ENCODE data around the gene RIMS3. TPM values are rescaled to one million over a fixed set of nuclear protein-coding genes. Genes with fewer than 3 reads are reported as not detected.

The RIMS3 gene
- total RNA-seq, 1 experiment from 2014 or later: 19.8 TPM

DNA sequence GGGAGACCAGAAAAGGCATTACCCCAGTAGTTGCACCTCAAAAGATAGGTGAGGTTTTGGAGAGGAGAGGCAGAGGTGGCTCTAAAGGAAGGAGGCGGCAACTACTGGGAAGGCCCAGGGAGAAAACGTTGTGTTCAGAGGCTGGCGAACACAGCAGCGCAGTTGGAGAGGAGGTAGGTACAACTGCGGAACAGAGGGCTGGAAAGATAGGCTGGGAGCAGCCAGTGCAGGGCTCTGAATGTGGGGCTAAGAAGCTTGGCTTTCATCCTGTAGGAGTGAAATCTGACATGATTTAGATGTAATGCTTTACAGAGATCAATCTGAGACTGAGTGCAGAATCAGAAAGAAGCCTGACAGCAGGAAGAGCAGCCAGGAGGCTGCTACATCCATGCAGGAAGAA, 13.0 kb downstream of the RIMS3 start:
- Mint-ChIP-seq H3K27ac (no peak overlapping the region), H3K27me3 (ENCODE audit: low read depth) (no peaks in the 10 kb centered on the region), H3K4me1 (peaks cover 11% of the 10 kb centered on the region), H3K9me3 (no peaks in the 10 kb centered on the region), H3K4me3 (no peak overlapping the region), H3K36me3 (no peaks in the 10 kb centered on the region)
- CTCF ChIA-PET: interaction anchor here (1.1 to 2.2 kb wide), 5 partner anchors 8 to 35 kb away, joined by 3 to 10 read pairs (median 5); partner anchors contain the start of gene RIMS3
- POLR2A ChIA-PET: no interaction called here
- ATAC-seq: no peak
- no peak for DNase-seq (ENCODE audit: low spot score)
- TF ChIP-seq KAT7 (CRISPR knock-in tag; IDR thresholded peaks at IDR 0.05; ENCODE audit: borderline replicate concordance) (no peak), SP1 (CRISPR knock-in tag; conservative IDR thresholded peaks at IDR 0.05) (no peak), ZNF396 (CRISPR knock-in tag; IDR thresholded peaks at IDR 0.05; ENCODE audit: borderline replicate concordance) (no peak), IRF2 (CRISPR knock-in tag; IDR thresholded peaks at IDR 0.05; ENCODE audit: borderline replicate concordance, low read depth) (no peak), ELF4 (CRISPR knock-in tag; IDR thresholded peaks at IDR 0.05; ENCODE audit: low read depth) (no peak), ETV6 (CRISPR knock-in tag; IDR thresholded peaks at IDR 0.05) (no peak)
- TF ChIP-seq, protein P1, sequence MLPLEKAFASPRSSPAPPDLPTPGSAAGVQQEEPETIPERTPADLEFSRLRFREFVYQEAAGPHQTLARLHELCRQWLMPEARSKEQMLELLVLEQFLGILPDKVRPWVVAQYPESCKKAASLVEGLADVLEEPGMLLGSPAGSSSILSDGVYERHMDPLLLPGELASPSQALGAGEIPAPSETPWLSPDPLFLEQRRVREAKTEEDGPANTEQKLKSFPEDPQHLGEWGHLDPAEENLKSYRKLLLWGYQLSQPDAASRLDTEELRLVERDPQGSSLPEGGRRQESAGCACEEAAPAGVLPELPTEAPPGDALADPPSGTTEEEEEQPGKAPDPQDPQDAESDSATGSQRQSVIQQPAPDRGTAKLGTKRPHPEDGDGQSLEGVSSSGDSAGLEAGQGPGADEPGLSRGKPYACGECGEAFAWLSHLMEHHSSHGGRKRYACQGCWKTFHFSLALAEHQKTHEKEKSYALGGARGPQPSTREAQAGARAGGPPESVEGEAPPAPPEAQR (CRISPR knock-in tag; IDR thresholded peaks at IDR 0.05): no peak
- TF ChIP-seq, protein P2, sequence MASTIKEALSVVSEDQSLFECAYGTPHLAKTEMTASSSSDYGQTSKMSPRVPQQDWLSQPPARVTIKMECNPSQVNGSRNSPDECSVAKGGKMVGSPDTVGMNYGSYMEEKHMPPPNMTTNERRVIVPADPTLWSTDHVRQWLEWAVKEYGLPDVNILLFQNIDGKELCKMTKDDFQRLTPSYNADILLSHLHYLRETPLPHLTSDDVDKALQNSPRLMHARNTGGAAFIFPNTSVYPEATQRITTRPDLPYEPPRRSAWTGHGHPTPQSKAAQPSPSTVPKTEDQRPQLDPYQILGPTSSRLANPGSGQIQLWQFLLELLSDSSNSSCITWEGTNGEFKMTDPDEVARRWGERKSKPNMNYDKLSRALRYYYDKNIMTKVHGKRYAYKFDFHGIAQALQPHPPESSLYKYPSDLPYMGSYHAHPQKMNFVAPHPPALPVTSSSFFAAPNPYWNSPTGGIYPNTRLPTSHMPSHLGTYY (CRISPR knock-in tag; IDR thresholded peaks at IDR 0.05): no peak
- TF ChIP-seq, protein P3, sequence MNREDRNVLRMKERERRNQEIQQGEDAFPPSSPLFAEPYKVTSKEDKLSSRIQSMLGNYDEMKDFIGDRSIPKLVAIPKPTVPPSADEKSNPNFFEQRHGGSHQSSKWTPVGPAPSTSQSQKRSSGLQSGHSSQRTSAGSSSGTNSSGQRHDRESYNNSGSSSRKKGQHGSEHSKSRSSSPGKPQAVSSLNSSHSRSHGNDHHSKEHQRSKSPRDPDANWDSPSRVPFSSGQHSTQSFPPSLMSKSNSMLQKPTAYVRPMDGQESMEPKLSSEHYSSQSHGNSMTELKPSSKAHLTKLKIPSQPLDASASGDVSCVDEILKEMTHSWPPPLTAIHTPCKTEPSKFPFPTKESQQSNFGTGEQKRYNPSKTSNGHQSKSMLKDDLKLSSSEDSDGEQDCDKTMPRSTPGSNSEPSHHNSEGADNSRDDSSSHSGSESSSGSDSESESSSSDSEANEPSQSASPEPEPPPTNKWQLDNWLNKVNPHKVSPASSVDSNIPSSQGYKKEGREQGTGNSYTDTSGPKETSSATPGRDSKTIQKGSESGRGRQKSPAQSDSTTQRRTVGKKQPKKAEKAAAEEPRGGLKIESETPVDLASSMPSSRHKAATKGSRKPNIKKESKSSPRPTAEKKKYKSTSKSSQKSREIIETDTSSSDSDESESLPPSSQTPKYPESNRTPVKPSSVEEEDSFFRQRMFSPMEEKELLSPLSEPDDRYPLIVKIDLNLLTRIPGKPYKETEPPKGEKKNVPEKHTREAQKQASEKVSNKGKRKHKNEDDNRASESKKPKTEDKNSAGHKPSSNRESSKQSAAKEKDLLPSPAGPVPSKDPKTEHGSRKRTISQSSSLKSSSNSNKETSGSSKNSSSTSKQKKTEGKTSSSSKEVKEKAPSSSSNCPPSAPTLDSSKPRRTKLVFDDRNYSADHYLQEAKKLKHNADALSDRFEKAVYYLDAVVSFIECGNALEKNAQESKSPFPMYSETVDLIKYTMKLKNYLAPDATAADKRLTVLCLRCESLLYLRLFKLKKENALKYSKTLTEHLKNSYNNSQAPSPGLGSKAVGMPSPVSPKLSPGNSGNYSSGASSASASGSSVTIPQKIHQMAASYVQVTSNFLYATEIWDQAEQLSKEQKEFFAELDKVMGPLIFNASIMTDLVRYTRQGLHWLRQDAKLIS (CRISPR knock-in tag; IDR thresholded peaks at IDR 0.05; ENCODE audit: borderline replicate concordance): no peak
- TF ChIP-seq, protein P4, sequence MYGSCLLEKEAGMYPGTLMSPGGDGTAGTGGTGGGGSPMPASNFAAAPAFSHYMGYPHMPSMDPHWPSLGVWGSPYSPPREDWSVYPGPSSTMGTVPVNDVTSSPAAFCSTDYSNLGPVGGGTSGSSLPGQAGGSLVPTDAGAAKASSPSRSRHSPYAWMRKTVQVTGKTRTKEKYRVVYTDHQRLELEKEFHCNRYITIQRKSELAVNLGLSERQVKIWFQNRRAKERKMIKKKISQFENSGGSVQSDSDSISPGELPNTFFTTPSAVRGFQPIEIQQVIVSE (CRISPR knock-in tag; IDR thresholded peaks at IDR 0.05; ENCODE audit: borderline replicate concordance): no peak
- TF ChIP-seq, protein P5, sequence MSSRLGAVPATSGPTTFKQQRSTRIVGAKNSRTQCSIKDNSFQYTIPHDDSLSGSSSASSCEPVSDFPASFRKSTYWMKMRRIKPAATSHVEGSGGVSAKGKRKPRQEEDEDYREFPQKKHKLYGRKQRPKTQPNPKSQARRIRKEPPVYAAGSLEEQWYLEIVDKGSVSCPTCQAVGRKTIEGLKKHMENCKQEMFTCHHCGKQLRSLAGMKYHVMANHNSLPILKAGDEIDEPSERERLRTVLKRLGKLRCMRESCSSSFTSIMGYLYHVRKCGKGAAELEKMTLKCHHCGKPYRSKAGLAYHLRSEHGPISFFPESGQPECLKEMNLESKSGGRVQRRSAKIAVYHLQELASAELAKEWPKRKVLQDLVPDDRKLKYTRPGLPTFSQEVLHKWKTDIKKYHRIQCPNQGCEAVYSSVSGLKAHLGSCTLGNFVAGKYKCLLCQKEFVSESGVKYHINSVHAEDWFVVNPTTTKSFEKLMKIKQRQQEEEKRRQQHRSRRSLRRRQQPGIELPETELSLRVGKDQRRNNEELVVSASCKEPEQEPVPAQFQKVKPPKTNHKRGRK (CRISPR knock-in tag; IDR thresholded peaks at IDR 0.05; ENCODE audit: borderline replicate concordance): no peak

DNA sequence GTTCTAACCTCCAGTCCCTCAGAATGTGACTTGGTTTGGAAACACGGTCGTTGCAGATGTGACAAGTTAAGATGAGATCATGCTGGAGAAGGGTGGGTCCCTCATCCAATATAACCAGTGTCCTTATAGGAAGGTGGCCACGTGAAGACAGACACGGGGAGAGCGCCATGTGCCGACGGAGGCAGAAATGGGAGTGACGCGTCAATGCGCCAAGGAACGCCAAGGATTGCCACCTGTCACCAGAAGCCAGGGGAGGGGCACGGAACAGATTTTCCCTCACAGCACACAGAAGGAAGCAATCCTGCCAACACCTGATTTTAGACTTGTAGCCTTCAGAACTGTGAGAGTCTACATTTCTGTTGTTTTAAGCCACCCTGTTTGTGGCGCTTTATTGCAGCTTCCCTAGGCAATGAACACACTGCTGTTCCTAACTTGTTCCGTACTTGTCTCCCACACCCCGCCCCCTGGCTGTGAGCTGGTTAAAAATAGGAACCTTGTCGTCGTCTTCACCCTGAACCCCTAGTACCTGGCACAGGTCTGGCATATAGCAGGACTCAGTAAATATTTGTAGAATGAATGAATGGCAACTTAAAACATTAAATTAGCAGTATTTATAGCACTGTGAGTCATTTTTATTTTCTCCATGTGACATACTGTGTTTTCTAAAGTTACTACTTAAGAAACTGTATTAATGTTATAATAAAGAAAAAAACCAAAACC, 14.2 kb downstream of the RIMS3 start:
- ChIA-PET POLR2A (no interaction called here), CTCF (interaction anchor here (0.5 to 3.8 kb wide), 12 partner anchors 9 to 347 kb away, joined by 3 to 20 read pairs (median 4); partner anchors contain the start of genes NFYC and RIMS3)
- H3K4me3 Mint-ChIP-seq: no peak overlapping the region
- ATAC-seq: no peak
- H3K27me3 Mint-ChIP-seq (ENCODE audit: low read depth): no peaks in the 10 kb centered on the region
- peaks cover 11% of the 10 kb centered on the region for H3K4me1 Mint-ChIP-seq
- H3K36me3 Mint-ChIP-seq: no peaks in the 10 kb centered on the region
- no peaks in the 10 kb centered on the region for H3K9me3 Mint-ChIP-seq
- no peak for DNase-seq (ENCODE audit: low spot score)
- no peak overlapping the region for H3K27ac Mint-ChIP-seq
- TF ChIP-seq TCF7 (CRISPR knock-in tag; IDR thresholded peaks at IDR 0.05; ENCODE audit: low read depth): no peak
- TF ChIP-seq, protein P6, sequence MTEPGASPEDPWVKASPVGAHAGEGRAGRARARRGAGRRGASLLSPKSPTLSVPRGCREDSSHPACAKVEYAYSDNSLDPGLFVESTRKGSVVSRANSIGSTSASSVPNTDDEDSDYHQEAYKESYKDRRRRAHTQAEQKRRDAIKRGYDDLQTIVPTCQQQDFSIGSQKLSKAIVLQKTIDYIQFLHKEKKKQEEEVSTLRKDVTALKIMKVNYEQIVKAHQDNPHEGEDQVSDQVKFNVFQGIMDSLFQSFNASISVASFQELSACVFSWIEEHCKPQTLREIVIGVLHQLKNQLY (CRISPR knock-in tag; IDR thresholded peaks at IDR 0.05): no peak
- TF ChIP-seq, protein P7, sequence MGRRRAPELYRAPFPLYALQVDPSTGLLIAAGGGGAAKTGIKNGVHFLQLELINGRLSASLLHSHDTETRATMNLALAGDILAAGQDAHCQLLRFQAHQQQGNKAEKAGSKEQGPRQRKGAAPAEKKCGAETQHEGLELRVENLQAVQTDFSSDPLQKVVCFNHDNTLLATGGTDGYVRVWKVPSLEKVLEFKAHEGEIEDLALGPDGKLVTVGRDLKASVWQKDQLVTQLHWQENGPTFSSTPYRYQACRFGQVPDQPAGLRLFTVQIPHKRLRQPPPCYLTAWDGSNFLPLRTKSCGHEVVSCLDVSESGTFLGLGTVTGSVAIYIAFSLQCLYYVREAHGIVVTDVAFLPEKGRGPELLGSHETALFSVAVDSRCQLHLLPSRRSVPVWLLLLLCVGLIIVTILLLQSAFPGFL (CRISPR knock-in tag; IDR thresholded peaks at IDR 0.05; ENCODE audit: borderline replicate concordance): no peak
- TF ChIP-seq, protein P8, sequence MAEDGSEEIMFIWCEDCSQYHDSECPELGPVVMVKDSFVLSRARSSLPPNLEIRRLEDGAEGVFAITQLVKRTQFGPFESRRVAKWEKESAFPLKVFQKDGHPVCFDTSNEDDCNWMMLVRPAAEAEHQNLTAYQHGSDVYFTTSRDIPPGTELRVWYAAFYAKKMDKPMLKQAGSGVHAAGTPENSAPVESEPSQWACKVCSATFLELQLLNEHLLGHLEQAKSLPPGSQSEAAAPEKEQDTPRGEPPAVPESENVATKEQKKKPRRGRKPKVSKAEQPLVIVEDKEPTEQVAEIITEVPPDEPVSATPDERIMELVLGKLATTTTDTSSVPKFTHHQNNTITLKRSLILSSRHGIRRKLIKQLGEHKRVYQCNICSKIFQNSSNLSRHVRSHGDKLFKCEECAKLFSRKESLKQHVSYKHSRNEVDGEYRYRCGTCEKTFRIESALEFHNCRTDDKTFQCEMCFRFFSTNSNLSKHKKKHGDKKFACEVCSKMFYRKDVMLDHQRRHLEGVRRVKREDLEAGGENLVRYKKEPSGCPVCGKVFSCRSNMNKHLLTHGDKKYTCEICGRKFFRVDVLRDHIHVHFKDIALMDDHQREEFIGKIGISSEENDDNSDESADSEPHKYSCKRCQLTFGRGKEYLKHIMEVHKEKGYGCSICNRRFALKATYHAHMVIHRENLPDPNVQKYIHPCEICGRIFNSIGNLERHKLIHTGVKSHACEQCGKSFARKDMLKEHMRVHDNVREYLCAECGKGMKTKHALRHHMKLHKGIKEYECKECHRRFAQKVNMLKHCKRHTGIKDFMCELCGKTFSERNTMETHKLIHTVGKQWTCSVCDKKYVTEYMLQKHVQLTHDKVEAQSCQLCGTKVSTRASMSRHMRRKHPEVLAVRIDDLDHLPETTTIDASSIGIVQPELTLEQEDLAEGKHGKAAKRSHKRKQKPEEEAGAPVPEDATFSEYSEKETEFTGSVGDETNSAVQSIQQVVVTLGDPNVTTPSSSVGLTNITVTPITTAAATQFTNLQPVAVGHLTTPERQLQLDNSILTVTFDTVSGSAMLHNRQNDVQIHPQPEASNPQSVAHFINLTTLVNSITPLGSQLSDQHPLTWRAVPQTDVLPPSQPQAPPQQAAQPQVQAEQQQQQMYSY (CRISPR knock-in tag; IDR thresholded peaks at IDR 0.05): no peak
- TF ChIP-seq, protein P9, sequence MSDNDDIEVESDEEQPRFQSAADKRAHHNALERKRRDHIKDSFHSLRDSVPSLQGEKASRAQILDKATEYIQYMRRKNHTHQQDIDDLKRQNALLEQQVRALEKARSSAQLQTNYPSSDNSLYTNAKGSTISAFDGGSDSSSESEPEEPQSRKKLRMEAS (CRISPR knock-in tag; IDR thresholded peaks at IDR 0.05): no peak
- no peak for TF ChIP-seq SP1 (CRISPR knock-in tag; conservative IDR thresholded peaks at IDR 0.05)

Measured in WTC11 (cell line).